Measurements from ENCODE around the gene FOXO3.

Gene FOXO3

GRCh38 chr6:108627692-108628550, 67.2 kb downstream of the FOXO3 start:
- DNase-seq (ENCODE audit: low read depth in 2 of 2) = no peak

DNA sequence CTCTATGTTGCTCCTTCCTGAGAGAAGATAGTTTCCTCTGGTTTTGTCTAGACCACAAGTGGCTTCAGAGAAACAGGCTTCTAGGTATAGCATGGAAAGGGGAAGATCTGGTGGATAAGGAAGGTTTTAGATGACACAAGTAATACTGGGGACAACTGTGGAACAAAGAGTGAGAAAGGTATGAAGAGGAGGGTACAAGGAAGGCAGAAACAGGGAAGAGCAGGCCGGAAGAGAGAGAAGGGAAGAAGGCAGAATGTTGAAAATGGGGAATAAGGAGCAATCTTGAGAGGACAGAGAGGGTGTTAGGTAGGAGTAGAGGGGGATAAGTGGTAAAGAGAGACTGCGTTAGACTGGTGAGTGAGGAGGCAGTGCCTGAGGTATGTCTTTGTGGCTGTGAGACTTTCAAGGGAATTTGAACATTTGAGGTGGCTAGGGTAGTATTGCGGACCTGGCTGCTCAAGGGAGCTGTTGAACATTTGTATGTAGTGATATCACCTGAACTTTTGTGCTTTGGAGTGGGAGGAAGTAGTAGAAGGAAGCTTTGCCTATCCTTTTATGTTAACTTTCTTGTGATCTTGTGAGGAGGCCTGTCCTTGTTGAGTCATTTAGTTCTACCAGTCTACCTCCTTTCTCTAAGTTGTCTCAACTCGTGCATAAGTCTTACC, 69.5 kb downstream of the FOXO3 start:
- DNase-seq (ENCODE audit: low read depth in 2 of 2) = no peak

GRCh38 chr6:108632441-108632840, 71.7 kb downstream of the FOXO3 start:
- no peak for DNase-seq (ENCODE audit: low read depth in 2 of 2)

- no peak for DNase-seq (ENCODE audit: low read depth in 2 of 2)
Measured at GRCh38 chr6:108633436-108633835, 72.7 kb downstream of the FOXO3 start.

DNA sequence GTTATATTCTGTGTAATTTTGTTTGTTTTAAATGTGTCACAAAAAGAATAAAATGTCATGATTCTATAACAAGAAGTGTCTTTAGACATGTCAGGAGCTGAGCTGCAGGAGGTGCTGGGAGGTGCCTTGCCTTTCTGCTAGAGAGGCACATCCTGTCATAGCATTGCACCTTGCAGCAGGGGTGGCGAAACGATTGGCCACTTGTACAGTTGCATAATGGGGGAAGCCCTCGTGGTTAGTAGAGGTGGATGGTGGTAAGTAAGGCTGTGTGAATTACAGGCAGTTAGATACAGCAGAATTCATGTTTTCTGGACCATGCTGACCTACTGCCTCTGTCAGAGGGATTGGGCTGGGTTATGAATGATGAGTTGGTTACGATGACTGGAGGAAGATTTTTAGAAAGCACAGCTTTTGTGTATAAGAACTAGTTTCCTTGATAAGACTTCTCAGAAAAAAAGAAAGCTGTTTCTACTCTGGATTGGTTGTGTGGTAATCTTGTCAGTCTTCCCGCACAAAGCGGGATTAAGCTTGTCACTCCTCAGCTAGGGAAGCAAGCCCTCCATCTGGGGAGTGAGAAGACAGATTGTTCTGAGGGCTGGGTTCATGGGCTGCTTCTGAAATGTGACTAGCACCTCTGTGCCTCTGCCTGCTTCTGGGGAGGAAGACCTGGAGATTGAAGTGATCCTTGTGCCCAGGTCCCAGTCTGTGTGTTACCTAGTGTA, 74.9 kb downstream of the FOXO3 start:
- DNase-seq (ENCODE audit: low read depth in 2 of 2) = no peak

DNA sequence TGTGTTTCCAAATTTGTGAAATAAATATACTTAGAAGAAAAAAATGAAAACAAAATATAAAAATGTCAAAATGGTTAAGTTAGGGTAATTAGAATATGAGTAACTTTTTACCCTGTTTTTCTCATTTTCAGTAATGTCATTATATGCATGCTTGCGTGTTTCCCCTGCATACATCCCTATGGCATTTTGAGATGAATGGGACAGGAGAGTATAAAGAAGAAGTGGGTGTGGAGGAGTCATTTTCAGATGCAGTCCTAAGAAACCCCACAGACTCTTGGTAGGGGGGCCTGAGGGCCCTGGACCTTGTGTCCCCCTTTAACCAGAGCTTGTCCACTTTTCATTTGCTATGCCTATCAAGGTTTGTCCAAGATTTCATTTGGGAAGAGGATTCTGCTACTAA, 77.2 kb downstream of the FOXO3 start:
- DNase-seq (ENCODE audit: low read depth in 2 of 2) = no peak

- no peak for DNase-seq (ENCODE audit: low read depth in 2 of 2)
Measured at GRCh38 chr6:108638993-108639392, 78.3 kb downstream of the FOXO3 start.

DNA sequence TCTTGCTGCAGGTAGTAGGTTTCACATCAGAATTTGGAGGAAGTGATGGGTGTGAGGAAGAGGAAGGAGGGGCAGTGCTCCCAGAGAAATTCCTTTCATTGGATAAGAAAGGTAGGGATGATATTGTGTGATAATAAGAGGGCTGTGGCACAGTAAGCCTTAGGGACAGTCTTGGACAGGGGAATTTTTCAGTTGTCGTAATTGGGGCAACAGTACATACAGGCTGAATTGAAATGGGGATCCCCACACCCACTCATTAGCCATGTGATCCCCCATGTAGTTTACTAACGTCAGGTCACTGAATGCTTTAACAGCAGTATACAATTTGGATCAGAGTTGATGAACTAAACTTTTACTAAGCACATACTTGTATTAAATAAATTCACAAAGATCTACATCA, 79.4 kb downstream of the FOXO3 start:
- no peak for DNase-seq (ENCODE audit: low read depth in 2 of 2)

- DNase-seq (ENCODE audit: low read depth in 2 of 2) = no peak
Measured at GRCh38 chr6:108643184-108643583, 82.5 kb downstream of the FOXO3 start.

DNA sequence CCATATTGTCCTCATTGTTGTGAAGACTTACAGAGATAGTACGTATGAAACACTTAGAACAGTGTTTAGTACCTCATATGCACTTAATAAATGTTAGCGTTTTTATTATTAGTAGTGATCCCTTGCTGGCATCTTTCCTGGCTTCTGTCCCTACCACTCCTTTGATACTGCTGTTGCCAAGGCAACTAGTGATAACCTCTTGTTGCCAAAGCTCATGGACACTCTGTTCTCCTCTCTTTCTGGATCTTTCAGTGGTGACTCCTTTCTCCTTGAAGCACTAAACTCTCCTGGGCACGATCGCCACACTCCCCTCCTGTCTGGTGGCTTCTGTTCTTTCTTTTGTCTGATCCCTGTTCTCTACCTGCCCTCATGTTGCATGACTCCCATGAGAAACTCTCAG, 83.5 kb downstream of the FOXO3 start:
- no peak for DNase-seq (ENCODE audit: low read depth in 2 of 2)

DNA sequence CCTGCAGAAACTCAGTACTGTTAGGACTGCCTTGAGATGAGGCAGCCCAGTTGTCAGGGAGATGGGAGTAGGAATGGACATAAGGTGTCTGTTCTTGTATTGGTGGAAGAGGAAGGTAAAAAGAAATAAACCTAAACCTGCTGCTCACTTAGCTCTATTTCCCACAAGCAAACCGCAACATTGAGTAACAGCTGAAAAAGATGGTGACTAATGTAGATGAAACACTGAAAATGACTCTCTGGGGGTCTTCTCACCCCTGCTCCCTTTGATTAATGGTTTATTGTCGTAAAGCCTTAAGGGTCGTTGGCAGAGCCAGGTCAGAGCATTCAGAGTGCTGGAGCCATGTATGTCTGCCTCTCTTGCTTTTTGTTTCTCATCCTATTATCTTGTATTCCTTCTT, 87.5 kb downstream of the FOXO3 start:
- no peak for DNase-seq (ENCODE audit: low read depth in 2 of 2)

GRCh38 chr6:108650325-108650724, 89.6 kb downstream of the FOXO3 start:
- no peak for DNase-seq (ENCODE audit: low read depth in 2 of 2)

DNA sequence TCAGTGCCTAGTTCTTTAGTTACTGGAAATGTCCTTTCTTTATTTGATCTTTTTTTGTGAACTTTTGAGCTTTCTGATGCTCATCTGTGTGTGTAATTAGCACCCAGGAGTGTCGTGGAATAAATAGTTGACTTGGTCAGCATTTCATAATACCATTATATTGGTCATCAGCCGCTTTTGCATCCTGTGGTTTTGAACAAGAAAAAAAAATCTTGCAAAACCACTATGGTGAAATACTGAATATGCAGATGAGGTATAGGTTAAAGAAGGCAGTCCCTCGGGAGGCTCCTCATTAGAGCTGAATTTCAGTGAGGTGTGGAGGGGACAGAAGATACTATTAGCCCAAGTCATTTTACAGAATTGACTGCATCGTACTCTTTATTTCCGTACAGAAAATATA, 90.1 kb downstream of the FOXO3 start:
- DNase-seq (ENCODE audit: low read depth in 2 of 2) = no peak

- no peak for DNase-seq (ENCODE audit: low read depth in 2 of 2)
Measured at GRCh38 chr6:108651340-108652227, 90.9 kb downstream of the FOXO3 start.

DNA sequence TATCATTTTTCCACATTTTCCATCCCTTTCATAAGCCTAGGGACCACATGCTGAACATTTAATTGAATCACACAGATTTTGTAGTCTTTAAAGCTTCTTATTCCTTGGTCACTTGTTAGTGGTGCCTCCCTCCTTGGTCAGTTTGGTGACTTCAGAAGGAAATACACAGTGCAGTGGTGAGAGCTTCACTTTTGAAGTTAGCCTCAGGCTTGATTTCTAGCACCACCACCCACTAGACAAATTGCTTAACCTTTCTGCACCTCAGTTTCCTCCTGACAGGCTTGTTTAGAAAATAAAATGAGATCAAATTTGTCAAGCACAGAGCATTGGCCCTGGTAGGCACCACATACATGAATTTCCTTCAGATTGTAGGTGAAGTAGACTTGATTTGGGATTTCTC, 91.7 kb downstream of the FOXO3 start:
- no peak for DNase-seq (ENCODE audit: low read depth in 2 of 2)

DNA sequence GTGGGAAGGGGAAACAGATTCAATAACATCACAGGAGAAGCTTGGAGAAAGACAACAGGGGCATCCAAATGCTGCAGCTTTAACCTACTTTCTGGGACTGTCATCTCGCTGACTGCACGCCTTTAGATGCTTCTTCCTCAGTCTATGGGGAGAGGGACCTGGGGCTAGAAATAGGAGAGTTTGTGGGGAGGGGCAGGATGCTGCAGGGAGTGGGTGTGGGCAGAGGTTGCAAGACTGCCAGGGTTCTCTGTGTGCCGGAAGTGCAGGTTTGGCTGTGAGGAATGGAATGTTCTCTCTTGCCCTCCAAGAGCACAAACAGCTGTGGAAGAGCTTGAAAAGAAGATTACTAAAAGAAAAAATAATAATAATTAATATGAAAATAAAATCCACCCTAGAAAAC, 93.2 kb downstream of the FOXO3 start:
- DNase-seq (ENCODE audit: low read depth in 2 of 2) = no peak

DNA sequence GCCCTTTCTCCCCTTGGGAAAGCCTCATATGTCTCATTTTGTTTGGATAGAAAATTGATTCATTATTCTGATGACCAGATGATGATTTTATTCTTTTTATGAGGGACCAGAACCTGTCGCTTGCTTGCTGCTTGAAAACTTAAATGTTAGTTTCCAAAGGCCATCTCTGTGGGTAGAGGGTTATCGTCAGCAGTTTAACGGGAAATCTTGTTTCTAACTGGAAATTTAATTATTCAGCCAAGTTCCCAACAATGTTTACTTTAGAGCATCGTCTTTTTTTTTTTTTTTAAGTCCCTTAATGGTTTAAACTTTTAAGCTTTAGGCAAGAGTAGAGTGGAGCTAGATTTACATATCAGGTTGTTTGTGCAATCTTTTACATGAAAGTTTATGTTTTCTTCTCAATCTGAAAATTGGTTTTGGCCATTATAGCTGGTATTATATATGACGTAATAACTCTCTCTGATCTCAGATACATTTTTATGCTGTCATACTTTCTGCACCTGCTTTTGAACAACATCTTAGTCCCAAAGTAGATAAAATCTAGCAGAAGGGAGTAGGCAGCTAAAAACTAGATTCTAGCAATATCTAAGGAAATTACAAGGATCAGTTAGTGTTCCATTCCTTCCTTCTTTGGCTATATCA, 93.9 kb downstream of the FOXO3 start:
- DNase-seq (ENCODE audit: low read depth in 2 of 2) = no peak

- DNase-seq (ENCODE audit: low read depth in 2 of 2) = no peak
Measured at GRCh38 chr6:108655806-108656651, 95.3 kb downstream of the FOXO3 start.

DNA sequence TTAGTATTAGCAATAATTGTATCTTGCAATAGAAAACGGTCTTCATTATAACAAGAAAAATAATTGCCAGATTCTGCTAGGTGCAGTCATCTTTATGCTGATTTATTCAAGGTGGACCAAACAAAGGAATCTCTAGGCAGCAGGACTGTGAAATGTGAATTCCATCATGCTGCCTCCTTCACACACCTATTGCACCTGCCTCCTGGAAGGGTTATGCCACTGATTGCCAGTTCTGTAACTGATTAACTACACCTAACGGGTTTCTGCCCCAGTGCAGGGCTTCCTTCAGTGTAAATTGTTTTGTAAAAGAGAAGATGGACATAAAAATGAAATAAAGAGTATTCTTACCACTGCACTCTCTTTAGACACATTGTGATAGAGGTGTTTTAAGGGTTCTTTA, 96.1 kb downstream of the FOXO3 start:
- DNase-seq (ENCODE audit: low read depth in 2 of 2) = no peak

- no peak for DNase-seq (ENCODE audit: low read depth in 2 of 2)
Measured at GRCh38 chr6:108658174-108658573, 97.5 kb downstream of the FOXO3 start.

All from stimulated activated CD4-positive, alpha-beta T cell treated with anti-CD3 and anti-CD28 coated beads, Interleukin-1b, Interleukin-23, amount 100 ng/mL, for 4 hours (primary cell).